ENCODE results near the gene CNOT11.

CNOT11 gene

GRCh38 chr2:101273056-101273455 is 20.4 kb downstream of the CNOT11 start:
- Histone ChIP-seq H3K9me3 (ENCODE audit: control insufficient read depth, insufficient read depth, low read length) (no peaks in the 10 kb centered on the region), H3K9me2 (replicated peaks; ENCODE audit: control insufficient read depth, low read length) (no peaks in the 10 kb centered on the region), H3K79me2 (ENCODE audit: control insufficient read depth, low read length) (no peaks in the 10 kb centered on the region), H3F3A (ENCODE audit: control insufficient read depth, insufficient read depth) (peaks cover 15% of the 10 kb centered on the region; the same call in 1 of the 2 replicates), H3K27me3 (ENCODE audit: control insufficient read depth, low read length) (no peaks in the 10 kb centered on the region), H3K4me2 (ENCODE audit: low read length) (no peak overlapping the region), H4K20me1 (ENCODE audit: control insufficient read depth, insufficient read depth, low read depth, low read length) (no peaks in the 10 kb centered on the region), H3K27ac (ENCODE audit: low read depth, low read length) (no peak overlapping the region), H3K4me1 (ENCODE audit: control insufficient read depth, low read length) (peaks cover under 1% of the 10 kb centered on the region; the same call in 1 of the 2 replicates), H3K4me3 (ENCODE audit: low read length) (no peak overlapping the region), H3K36me3 (ENCODE audit: control insufficient read depth, low read length) (peaks cover 51% of the 10 kb centered on the region)
- no peak for TF ChIP-seq EZH2phosphoT487 (IDR thresholded peaks at IDR 0.05; ENCODE audit: borderline replicate concordance, low read length)
- TF ChIP-seq CTCF (IDR thresholded peaks at IDR 0.05; ENCODE audit: low read depth, low read length, poor library complexity, severe bottlenecking): no peak

- Histone ChIP-seq H3K79me2 (ENCODE audit: control insufficient read depth, low read length) (no peaks in the 10 kb centered on the region), H4K20me1 (ENCODE audit: control insufficient read depth, insufficient read depth, low read depth, low read length) (no peaks in the 10 kb centered on the region), H3F3A (ENCODE audit: control insufficient read depth, insufficient read depth) (peaks cover 15% of the 10 kb centered on the region; the same call in 1 of the 2 replicates), H3K27me3 (ENCODE audit: control insufficient read depth, low read length) (no peaks in the 10 kb centered on the region), H3K4me3 (ENCODE audit: low read length) (no peak overlapping the region), H3K36me3 (ENCODE audit: control insufficient read depth, low read length) (peaks cover 44% of the 10 kb centered on the region), H3K4me2 (ENCODE audit: low read length) (no peak overlapping the region), H3K9me2 (replicated peaks; ENCODE audit: control insufficient read depth, low read length) (no peaks in the 10 kb centered on the region), H3K27ac (ENCODE audit: low read depth, low read length) (no peak overlapping the region), H3K9me3 (ENCODE audit: control insufficient read depth, insufficient read depth, low read length) (no peaks in the 10 kb centered on the region), H3K4me1 (ENCODE audit: control insufficient read depth, low read length) (peaks cover 3% of the 10 kb centered on the region; the same call in 1 of the 2 replicates)
- no peak for TF ChIP-seq EZH2phosphoT487 (IDR thresholded peaks at IDR 0.05; ENCODE audit: borderline replicate concordance, low read length)
- TF ChIP-seq CTCF (IDR thresholded peaks at IDR 0.05; ENCODE audit: low read depth, low read length, poor library complexity, severe bottlenecking): no peak
These were observed 21.5 kb downstream of the CNOT11 start for GRCh38 chr2:101274142-101274541.

- Histone ChIP-seq H3K36me3 (ENCODE audit: control insufficient read depth, low read length) (peaks cover 36% of the 10 kb centered on the region), H3K4me2 (ENCODE audit: low read length) (no peak overlapping the region), H3K9me2 (replicated peaks; ENCODE audit: control insufficient read depth, low read length) (no peaks in the 10 kb centered on the region), H3K4me3 (ENCODE audit: low read length) (no peak overlapping the region), H3K4me1 (ENCODE audit: control insufficient read depth, low read length) (peaks cover 3% of the 10 kb centered on the region; the same call in 1 of the 2 replicates), H4K20me1 (ENCODE audit: control insufficient read depth, insufficient read depth, low read depth, low read length) (no peaks in the 10 kb centered on the region), H3K27ac (ENCODE audit: low read depth, low read length) (no peak overlapping the region), H3K79me2 (ENCODE audit: control insufficient read depth, low read length) (no peaks in the 10 kb centered on the region), H3K27me3 (ENCODE audit: control insufficient read depth, low read length) (no peaks in the 10 kb centered on the region), H3F3A (ENCODE audit: control insufficient read depth, insufficient read depth) (peaks cover 4% of the 10 kb centered on the region; the same call in 1 of the 2 replicates), H3K9me3 (ENCODE audit: control insufficient read depth, insufficient read depth, low read length) (no peaks in the 10 kb centered on the region)
- TF ChIP-seq CTCF (IDR thresholded peaks at IDR 0.05; ENCODE audit: low read depth, low read length, poor library complexity, severe bottlenecking) (no peak), EZH2phosphoT487 (IDR thresholded peaks at IDR 0.05; ENCODE audit: borderline replicate concordance, low read length) (no peak)
These were observed 24.4 kb downstream of the CNOT11 start for GRCh38 chr2:101277111-101277510.
